ENCODE data around the gene ADSS2. TPM values are rescaled to one million over a fixed set of nuclear protein-coding genes. Genes with fewer than 3 reads are reported as not detected.

The ADSS2 gene
- total RNA-seq, 6 donors from 2014 or later: 26.3 to 70.0 (median 40.4) TPM

- Histone ChIP-seq H3K4me1 (peaks cover 21 to 35% (median 26%) of the 10 kb centered on the region in 4 donors), H3K27me3 (no peaks in the 10 kb centered on the region), H3K9me3 (no peaks in the 10 kb centered on the region), H3K36me3 (no peaks in the 10 kb centered on the region), H3K27ac (peak overlapping the region; percentile 93 to 98 (median 96)), H3K4me3 (peak overlapping the region in 3 of 4 donors; percentile 65 to 96 (median 74))
- peak; percentile 99 for ATAC-seq (ENCODE audit: low FRiP score in 2 of 2)
- peak in 1 of 2 donors; percentile 38 for TF ChIP-seq POLR2AphosphoS5 (IDR thresholded peaks at IDR 0.05)
- no peak for TF ChIP-seq EP300 (IDR thresholded peaks at IDR 0.05)
- peak; percentile 51 to 87 (median 73) for TF ChIP-seq CTCF (IDR thresholded peaks at IDR 0.05)
- TF ChIP-seq POLR2A (IDR thresholded peaks at IDR 0.05): no peak
- peak; percentile 99 for DNase-seq
- WGBS, 2 donors: 13 to 29% methylated on average over 10 to 24 of the region's 47 CpGs
Measured at GRCh38 chr1:244451951-244452795, 464 bp upstream of the ADSS2 start.

- TF ChIP-seq CTCF (IDR thresholded peaks at IDR 0.05): no peak
- TF ChIP-seq POLR2AphosphoS5 (IDR thresholded peaks at IDR 0.05): peak; percentile 13 to 46
- TF ChIP-seq EP300 (IDR thresholded peaks at IDR 0.05): peak in 1 of 4 donors; percentile 33
- Histone ChIP-seq H3K27me3 (no peaks in the 10 kb centered on the region), H3K27ac (peak overlapping the region; percentile 93 to 98 (median 96)), H3K4me3 (peak overlapping the region; percentile 65 to 96 (median 84)), H3K4me1 (peaks cover 25 to 40% (median 28%) of the 10 kb centered on the region in 4 donors), H3K9me3 (no peaks in the 10 kb centered on the region), H3K36me3 (no peaks in the 10 kb centered on the region)
- DNase-seq (peak; percentile 62 to 94), ATAC-seq (ENCODE audit: low FRiP score in 2 of 2) (peak; percentile 73)
- 0 to 1% methylated on average over 19 to 22 of the region's 41 CpGs for WGBS, 2 donors
Measured at GRCh38 chr1:244450597-244451538, 841 bp downstream of the ADSS2 start.

GRCh38 chr1:244449936-244450508, 1.7 kb downstream of the ADSS2 start:
- no peaks in the 10 kb centered on the region for H3K36me3 ChIP-seq
- peaks cover 32 to 48% (median 35%) of the 10 kb centered on the region in 4 donors for H3K4me1 ChIP-seq
- no peak for ATAC-seq (ENCODE audit: low FRiP score in 2 of 2)
- no peak for DNase-seq
- WGBS, 2 donors: 66 to 79% methylated on average over 8 of the region's 8 CpGs
- H3K27me3 ChIP-seq: no peaks in the 10 kb centered on the region
- H3K4me3 ChIP-seq: peak overlapping the region in 2 of 4 donors; percentile 74 to 96
- no peaks in the 10 kb centered on the region for H3K9me3 ChIP-seq
- peak overlapping the region; percentile 93 to 98 (median 96) for H3K27ac ChIP-seq
- no peak for TF ChIP-seq POLR2AphosphoS5 (IDR thresholded peaks at IDR 0.05)
- no peak for TF ChIP-seq POLR2A (IDR thresholded peaks at IDR 0.05)
- no peak for TF ChIP-seq EP300 (IDR thresholded peaks at IDR 0.05)
- no peak for TF ChIP-seq CTCF (IDR thresholded peaks at IDR 0.05)

- peaks cover 30 to 52% (median 40%) of the 10 kb centered on the region in 4 donors for H3K4me1 ChIP-seq
- DNase-seq: no peak
- H3K27ac ChIP-seq: no peak overlapping the region
- WGBS, 2 donors: 85 to 86% methylated on average over 5 of the region's 5 CpGs
- TF ChIP-seq CTCF (IDR thresholded peaks at IDR 0.05) (no peak), POLR2A (IDR thresholded peaks at IDR 0.05) (no peak), POLR2AphosphoS5 (IDR thresholded peaks at IDR 0.05) (no peak), EP300 (IDR thresholded peaks at IDR 0.05) (no peak)
- no peaks in the 10 kb centered on the region for H3K27me3 ChIP-seq
- ATAC-seq (ENCODE audit: low FRiP score in 2 of 2): no peak
- no peaks in the 10 kb centered on the region for H3K36me3 ChIP-seq
- no peaks in the 10 kb centered on the region for H3K9me3 ChIP-seq
- H3K4me3 ChIP-seq: no peak overlapping the region
Measured at GRCh38 chr1:244448279-244449036, 3.3 kb downstream of the ADSS2 start.

Measured in upper lobe of left lung (tissue), 6 donors.